Tibial nerve (tissue), 4 donors: ENCODE measurements around the gene SLC40A1. TPM values are rescaled to one million over a fixed set of nuclear protein-coding genes. Genes with fewer than 3 reads are reported as not detected.

ENCODE experiments used
- DNase-seq, 2 donors: peaks; one replicate each; pipeline ENCODE4 v3.0.0-alpha.2; 2019; ENCODE audit warnings: low spot score in 2 of 2
- H3K27ac ChIP-seq, 4 donors: fragments of 200-600 bp; sonication (generic) in 3 of 4; one replicate each; pipeline ENCODE4 v1.5.1; 2017 to 2019; ENCODE audit warnings: mild to moderate bottlenecking in 1 of 4
- H3K27me3 ChIP-seq, 2 donors: fragments of 200-600 bp; sonication (generic) in 1 of 2; one replicate each; pipeline versions ENCODE4 v1.5.1 to v1.6.0; 2017 to 2019
- H3K36me3 ChIP-seq, 3 donors: fragments of 200-600 bp; sonication (generic); one replicate each; pipeline ENCODE4 v1.5.1; 2018 to 2019
- H3K4me1 ChIP-seq, 4 donors: fragments of 200-600 bp; sonication (generic) in 3 of 4; one replicate each; pipeline ENCODE4 v1.5.1; 2017 to 2019
- H3K4me3 ChIP-seq, 4 donors: fragments of 200-600 bp; sonication (generic) in 3 of 4; one replicate each; pipeline ENCODE4 v1.5.1; 2017 to 2019; ENCODE audit warnings: mild to moderate bottlenecking in 1 of 4, moderate library complexity in 1 of 4
- H3K9me3 ChIP-seq, 4 donors: fragments of 200-600 bp; sonication (generic) in 3 of 4; one replicate each; pipeline ENCODE4 v1.5.1; 2017 to 2019
- EP300 ChIP-seq, 2 donors: sonication (generic); formaldehyde crosslinking; IDR thresholded peaks; one replicate each; pipeline ENCODE4 v1.6.1; 2017; ENCODE audit warnings: antibody characterized with exemption in 2 of 2, mild to moderate bottlenecking in 1 of 2
- POLR2A ChIP-seq, 2 donors: fragments of 450-650 bp; IDR thresholded peaks; one replicate each; pipeline ENCODE4 v1.6.1; 2017; ENCODE audit warnings: antibody characterized with exemption in 2 of 2, mild to moderate bottlenecking in 2 of 2, moderate library complexity in 2 of 2
- WGBS, 2 donors: methylation state at CpG; one replicate each; pipeline ENCODE4 v1.1.5; 2018; 5-methylcytosine and 5-hydroxymethylcytosine counted together
- total RNA-seq, 4 donors: library from RNA; depleted of rRNA; stranded (reverse); fragments of >200 nt; gene quantifications; one replicate each; pipeline ENCODE4 v1.1.0, GENCODE V29; 2016
- TF ChIP-seq, protein P1 (sequence below), 5 experiments: fragments of 200-600 bp in 3 of 5; fragments of 450-650 bp in 2 of 5; sonication (generic) in 3 of 5; IDR thresholded peaks; one replicate each; pipeline ENCODE4 v1.5.1; 2016 to 2019; ENCODE audit warnings: antibody characterized with exemption in 5 of 5, mild to moderate bottlenecking in 3 of 5, moderate library complexity in 2 of 5

SLC40A1 gene
- total RNA-seq, 4 donors from 2014 or later: 26.0 to 51.1 (median 36.0) TPM

DNA sequence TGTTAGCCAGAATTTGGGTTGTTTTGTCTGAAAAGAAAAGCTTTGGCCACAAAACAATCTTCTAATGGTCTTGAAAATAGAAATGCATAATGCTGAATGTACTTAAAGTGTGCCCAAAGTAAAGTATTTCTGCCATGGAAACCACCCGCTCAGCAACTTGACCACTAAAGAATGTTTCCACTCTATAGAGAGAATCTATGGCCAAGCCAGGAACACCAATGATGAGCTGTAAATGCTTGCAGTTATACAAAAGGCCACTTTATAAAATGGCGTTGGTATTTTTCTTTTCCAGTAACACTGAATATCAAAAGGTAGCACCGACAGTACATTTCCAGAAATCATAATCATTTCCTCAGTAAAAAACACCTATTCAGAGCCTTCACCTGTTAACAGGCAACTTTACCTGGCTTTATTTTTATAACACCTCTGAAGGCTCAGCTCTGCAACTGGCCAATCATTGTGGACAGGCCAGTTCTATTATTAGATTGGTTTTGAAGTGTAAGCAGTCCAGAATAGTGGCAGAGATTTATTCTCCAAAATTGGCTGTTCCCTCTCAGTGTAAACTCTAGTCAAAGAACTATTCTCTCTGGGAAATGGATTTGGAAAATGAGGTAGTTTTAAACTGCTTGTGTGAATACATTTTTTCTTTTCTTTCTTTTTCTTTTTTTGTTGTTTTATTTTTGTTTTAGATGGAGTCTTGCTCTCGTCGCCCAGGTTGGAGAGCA, 36.1 kb downstream of the SLC40A1 start:
- TF ChIP-seq, protein P1, sequence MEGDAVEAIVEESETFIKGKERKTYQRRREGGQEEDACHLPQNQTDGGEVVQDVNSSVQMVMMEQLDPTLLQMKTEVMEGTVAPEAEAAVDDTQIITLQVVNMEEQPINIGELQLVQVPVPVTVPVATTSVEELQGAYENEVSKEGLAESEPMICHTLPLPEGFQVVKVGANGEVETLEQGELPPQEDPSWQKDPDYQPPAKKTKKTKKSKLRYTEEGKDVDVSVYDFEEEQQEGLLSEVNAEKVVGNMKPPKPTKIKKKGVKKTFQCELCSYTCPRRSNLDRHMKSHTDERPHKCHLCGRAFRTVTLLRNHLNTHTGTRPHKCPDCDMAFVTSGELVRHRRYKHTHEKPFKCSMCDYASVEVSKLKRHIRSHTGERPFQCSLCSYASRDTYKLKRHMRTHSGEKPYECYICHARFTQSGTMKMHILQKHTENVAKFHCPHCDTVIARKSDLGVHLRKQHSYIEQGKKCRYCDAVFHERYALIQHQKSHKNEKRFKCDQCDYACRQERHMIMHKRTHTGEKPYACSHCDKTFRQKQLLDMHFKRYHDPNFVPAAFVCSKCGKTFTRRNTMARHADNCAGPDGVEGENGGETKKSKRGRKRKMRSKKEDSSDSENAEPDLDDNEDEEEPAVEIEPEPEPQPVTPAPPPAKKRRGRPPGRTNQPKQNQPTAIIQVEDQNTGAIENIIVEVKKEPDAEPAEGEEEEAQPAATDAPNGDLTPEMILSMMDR (IDR thresholded peaks at IDR 0.05): no peak
- no peak for TF ChIP-seq POLR2A (IDR thresholded peaks at IDR 0.05)
- no peak for TF ChIP-seq EP300 (IDR thresholded peaks at IDR 0.05)
- Histone ChIP-seq H3K36me3 (no peaks in the 10 kb centered on the region), H3K4me3 (no peak overlapping the region), H3K27me3 (no peaks in the 10 kb centered on the region), H3K4me1 (peaks cover 0 to 20% (median 0%) of the 10 kb centered on the region in 4 donors), H3K9me3 (no peaks in the 10 kb centered on the region), H3K27ac (peak overlapping the region in 2 of 4 donors; percentile 60 to 63)
- WGBS, 2 donors: 65 to 72% methylated on average over 5 of the region's 5 CpGs
- no peak for DNase-seq

DNA sequence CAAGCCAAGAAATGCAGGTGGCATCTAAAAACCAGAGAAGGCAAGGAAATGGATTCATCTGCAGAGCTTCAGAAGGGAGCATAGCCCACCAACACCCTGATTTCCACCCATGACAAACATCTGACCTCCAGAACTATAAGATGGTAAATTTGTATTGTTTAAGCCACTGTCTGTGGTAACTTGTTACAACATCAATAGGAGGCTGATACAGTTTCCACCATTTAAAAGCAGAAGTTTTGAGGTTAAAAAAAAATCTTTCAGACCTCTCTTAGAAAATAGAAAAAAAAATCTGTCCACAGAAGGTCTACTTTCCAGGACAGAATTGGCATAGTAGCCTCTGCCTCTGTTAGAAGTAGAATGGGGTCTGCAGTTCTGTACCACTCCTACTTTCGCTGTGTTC, 37.2 kb downstream of the SLC40A1 start:
- no peaks in the 10 kb centered on the region for H3K36me3 ChIP-seq
- 91 to 100% methylated on average over 1 of the region's 1 CpG for WGBS, 2 donors
- no peak overlapping the region for H3K27ac ChIP-seq
- H3K27me3 ChIP-seq: no peaks in the 10 kb centered on the region
- no peak for DNase-seq
- H3K4me3 ChIP-seq: no peak overlapping the region
- peaks cover 0 to 10% (median 0%) of the 10 kb centered on the region in 4 donors for H3K4me1 ChIP-seq
- TF ChIP-seq, protein P1 (IDR thresholded peaks at IDR 0.05): no peak
- TF ChIP-seq POLR2A (IDR thresholded peaks at IDR 0.05) (no peak), EP300 (IDR thresholded peaks at IDR 0.05) (no peak)
- no peaks in the 10 kb centered on the region for H3K9me3 ChIP-seq

DNA sequence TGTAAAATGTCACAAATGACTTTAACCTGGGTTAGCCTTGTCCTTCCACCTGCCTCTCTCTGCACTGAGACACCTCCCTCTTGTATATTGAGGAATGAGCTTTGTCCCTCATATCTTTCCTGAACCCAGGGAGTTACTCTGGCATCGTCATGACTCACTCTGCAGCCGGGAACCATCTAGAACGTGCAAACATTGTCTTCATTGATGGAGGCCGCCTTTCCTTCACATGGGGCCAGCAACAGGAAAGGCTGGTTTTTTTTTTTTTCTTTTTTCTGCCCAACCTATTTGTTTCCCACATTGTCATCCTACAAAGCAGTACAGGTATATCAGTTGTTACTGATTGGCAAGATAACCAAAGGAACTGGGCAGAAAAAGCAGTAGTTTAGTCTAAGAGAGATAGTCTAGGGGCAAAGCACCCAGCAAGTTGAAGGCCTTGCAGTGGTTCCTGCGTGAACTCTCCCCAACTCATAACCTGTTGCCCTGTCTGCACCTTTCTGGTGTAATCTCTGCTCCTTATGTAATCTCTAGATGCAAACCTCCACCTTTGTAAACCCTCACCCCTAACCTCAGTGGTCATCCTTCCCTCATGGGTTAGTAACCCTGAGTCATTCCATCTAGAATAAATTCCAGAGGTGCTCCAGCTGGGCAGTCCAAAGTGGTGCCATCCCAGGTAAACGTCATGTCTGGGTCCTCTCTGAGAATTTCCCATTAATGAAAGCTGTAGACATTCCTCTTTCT, 38.3 kb downstream of the SLC40A1 start:
- DNase-seq: no peak
- TF ChIP-seq POLR2A (IDR thresholded peaks at IDR 0.05) (no peak), EP300 (IDR thresholded peaks at IDR 0.05) (no peak)
- TF ChIP-seq, protein P1 (IDR thresholded peaks at IDR 0.05): no peak
- Histone ChIP-seq H3K27me3 (no peaks in the 10 kb centered on the region), H3K36me3 (no peaks in the 10 kb centered on the region), H3K4me3 (no peak overlapping the region), H3K4me1 (peaks cover 0 to 10% (median 0%) of the 10 kb centered on the region in 4 donors), H3K9me3 (no peaks in the 10 kb centered on the region), H3K27ac (no peak overlapping the region)
- 91 to 93% methylated on average over 6 of the region's 6 CpGs for WGBS, 2 donors

GRCh38 chr2:189541591-189541990, 39.0 kb downstream of the SLC40A1 start:
- H3K27ac ChIP-seq: no peak overlapping the region
- no peaks in the 10 kb centered on the region for H3K27me3 ChIP-seq
- H3K4me3 ChIP-seq: no peak overlapping the region
- TF ChIP-seq POLR2A (IDR thresholded peaks at IDR 0.05) (no peak), EP300 (IDR thresholded peaks at IDR 0.05) (no peak)
- TF ChIP-seq, protein P1 (IDR thresholded peaks at IDR 0.05): no peak
- H3K9me3 ChIP-seq: no peaks in the 10 kb centered on the region
- 75% methylated on average over 5 of the region's 5 CpGs for WGBS, 2 donors
- peaks cover 0 to 10% (median 0%) of the 10 kb centered on the region in 4 donors for H3K4me1 ChIP-seq
- DNase-seq: no peak
- H3K36me3 ChIP-seq: no peaks in the 10 kb centered on the region

DNA sequence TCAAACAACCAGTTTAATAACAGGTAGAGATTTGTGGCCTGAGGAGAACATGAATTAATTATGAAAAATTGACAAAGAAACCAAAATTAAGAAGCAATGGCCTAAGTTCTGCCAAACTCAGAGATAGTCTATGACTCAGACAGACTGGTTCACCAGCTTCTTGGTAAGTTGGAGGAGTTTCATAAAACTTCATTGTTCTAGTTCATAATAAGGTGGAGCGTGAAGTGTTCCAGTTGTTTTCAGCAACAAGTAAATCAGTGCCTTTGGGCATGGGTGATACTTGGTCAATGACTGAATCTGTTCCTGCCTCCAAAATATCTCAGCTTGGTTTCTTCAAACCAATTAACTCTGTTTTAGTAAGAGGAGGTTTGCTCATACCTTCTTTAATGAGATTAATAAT, 40.0 kb downstream of the SLC40A1 start:
- TF ChIP-seq, protein P1 (IDR thresholded peaks at IDR 0.05): no peak
- TF ChIP-seq POLR2A (IDR thresholded peaks at IDR 0.05): no peak
- TF ChIP-seq EP300 (IDR thresholded peaks at IDR 0.05): no peak
- no peak for DNase-seq
- H3K27me3 ChIP-seq: no peaks in the 10 kb centered on the region
- H3K4me1 ChIP-seq: peaks cover 0 to 10% (median 0%) of the 10 kb centered on the region in 4 donors
- H3K27ac ChIP-seq: no peak overlapping the region
- H3K4me3 ChIP-seq: no peak overlapping the region
- WGBS, 2 donors: 66 to 70% methylated on average over 1 of the region's 1 CpG
- no peaks in the 10 kb centered on the region for H3K36me3 ChIP-seq
- no peaks in the 10 kb centered on the region for H3K9me3 ChIP-seq
